ENCODE results near the gene OR8B2. TPM values are rescaled to one million over a fixed set of nuclear protein-coding genes. Genes with fewer than 3 reads are reported as not detected.

OR8B2 gene
- total RNA-seq, 4 donors from 2014 or later = not detected

- Histone ChIP-seq H3K27ac (replicated peaks in 1 of 4) (no peak overlapping the region), H3K27me3 (no peaks in the 10 kb centered on the region), H3K9me3 (no peaks in the 10 kb centered on the region), H3K4me1 (no peaks in the 10 kb centered on the region), H3K4me3 (no peak overlapping the region), H3K36me3 (no peaks in the 10 kb centered on the region)
- intact Hi-C loops (cut with DNase I) = no loop called here
- no peak for TF ChIP-seq CTCF (IDR thresholded peaks at IDR 0.05)
- TF ChIP-seq POLR2A (IDR thresholded peaks at IDR 0.05; ENCODE audit: low read depth) = no peak
- TF ChIP-seq EP300 (IDR thresholded peaks at IDR 0.05) = no peak
- no peak for TF ChIP-seq POLR2AphosphoS5 (IDR thresholded peaks at IDR 0.05)
- WGBS = 80% methylated on average over 6 of the region's 6 CpGs
- DNase-seq (ENCODE audit: extremely low spot score) = no peak
These were observed 44.7 kb downstream of the OR8B2 start for GRCh38 chr11:124339396-124340141.

Other genes with a start within 250 kb of the OR8B2 start
- not detected for gene OR10D3, start 201.2 kb downstream of the OR8B2 start, total RNA-seq
- gene OR8G1, start 143.4 kb downstream of the OR8B2 start, total RNA-seq = not detected
- under 1 TPM in 1 of 4 donors, not detected in 3; 0.83 TPM for gene OR8G5, start 128.1 kb downstream of the OR8B2 start, total RNA-seq
- gene OR8D1, start 70.5 kb downstream of the OR8B2 start, total RNA-seq = not detected
- not detected for gene OR8D2, start 64.3 kb downstream of the OR8B2 start, total RNA-seq
- gene OR8B3, start 14.5 kb upstream of the OR8B2 start, total RNA-seq = not detected
- gene OR8B4, start 40.4 kb upstream of the OR8B2 start, total RNA-seq = not detected
- gene OR8B8, start 61.2 kb upstream of the OR8B2 start, total RNA-seq = not detected
- gene OR8B12, start 159.2 kb upstream of the OR8B2 start, total RNA-seq = not detected
- not detected for gene OR8A1, start 185.5 kb upstream of the OR8B2 start, total RNA-seq
- gene PANX3, start 226.9 kb upstream of the OR8B2 start, total RNA-seq = not detected
- gene TBRG1, start 238.4 kb upstream of the OR8B2 start, total RNA-seq = 10 to 100 TPM; 32.0 to 50.9 (median 35.8) TPM